Adrenal gland (tissue), 5 donors: Measurements from ENCODE around the gene ATP9B.

Experiments
- POLR2A ChIP-seq, 2 donors: fragments of 450-650 bp; IDR thresholded peaks; one replicate each; pipeline ENCODE4 v1.6.1; 2017; ENCODE audit warnings: antibody characterized with exemption in 2 of 2, mild to moderate bottlenecking in 2 of 2, moderate library complexity in 1 of 2
- TF ChIP-seq, protein P1 (sequence below), 6 experiments: fragments of 450-650 bp in 4 of 6; fragments of 200-600 bp in 2 of 6; sonication (generic) in 1 of 6; IDR thresholded peaks; 1 replicate in 5 of 6; 2 replicates in 1 of 6; pipeline versions ENCODE4 v1.5.1 to v1.8.0; 2016 to 2021; ENCODE audit warnings: antibody characterized with exemption in 6 of 6, mild to moderate bottlenecking in 2 of 6, moderate library complexity in 1 of 6
- donor health status: DM: no; HTN: no; CAD: no.

DNA sequence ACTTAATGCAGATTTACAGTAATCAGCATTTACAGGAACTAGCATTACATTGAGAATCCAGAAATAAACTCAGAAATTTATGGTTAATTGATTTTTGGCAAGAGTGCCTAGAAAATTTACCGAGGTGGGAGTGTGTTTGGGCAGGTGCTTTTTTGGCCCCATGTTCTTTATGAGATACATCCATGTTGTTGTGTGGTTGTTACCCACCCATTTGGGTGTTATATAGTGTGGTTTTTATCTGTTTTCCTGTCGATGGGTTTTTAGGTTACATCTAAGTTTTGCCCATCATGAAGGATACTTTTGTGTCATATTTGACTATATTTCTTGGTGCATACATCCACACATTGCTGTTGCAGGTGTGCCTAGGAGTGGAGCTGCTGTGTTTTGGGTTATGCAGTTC is 82.0 kb downstream of the ATP9B start:
- TF ChIP-seq, protein P1, sequence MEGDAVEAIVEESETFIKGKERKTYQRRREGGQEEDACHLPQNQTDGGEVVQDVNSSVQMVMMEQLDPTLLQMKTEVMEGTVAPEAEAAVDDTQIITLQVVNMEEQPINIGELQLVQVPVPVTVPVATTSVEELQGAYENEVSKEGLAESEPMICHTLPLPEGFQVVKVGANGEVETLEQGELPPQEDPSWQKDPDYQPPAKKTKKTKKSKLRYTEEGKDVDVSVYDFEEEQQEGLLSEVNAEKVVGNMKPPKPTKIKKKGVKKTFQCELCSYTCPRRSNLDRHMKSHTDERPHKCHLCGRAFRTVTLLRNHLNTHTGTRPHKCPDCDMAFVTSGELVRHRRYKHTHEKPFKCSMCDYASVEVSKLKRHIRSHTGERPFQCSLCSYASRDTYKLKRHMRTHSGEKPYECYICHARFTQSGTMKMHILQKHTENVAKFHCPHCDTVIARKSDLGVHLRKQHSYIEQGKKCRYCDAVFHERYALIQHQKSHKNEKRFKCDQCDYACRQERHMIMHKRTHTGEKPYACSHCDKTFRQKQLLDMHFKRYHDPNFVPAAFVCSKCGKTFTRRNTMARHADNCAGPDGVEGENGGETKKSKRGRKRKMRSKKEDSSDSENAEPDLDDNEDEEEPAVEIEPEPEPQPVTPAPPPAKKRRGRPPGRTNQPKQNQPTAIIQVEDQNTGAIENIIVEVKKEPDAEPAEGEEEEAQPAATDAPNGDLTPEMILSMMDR (IDR thresholded peaks at IDR 0.05) = no peak
- TF ChIP-seq POLR2A (IDR thresholded peaks at IDR 0.05) = no peak
